Tongue (tissue), 2 donors: Measurements from ENCODE around the gene NFYA. TPM values are rescaled to one million over a fixed set of nuclear protein-coding genes. Genes with fewer than 3 reads are reported as not detected.

Experiments used
- DNase-seq: peaks from one replicate; pipeline ENCODE4 v3.0.0-alpha.2; 2015
- total RNA-seq: library from RNA; depleted of rRNA; stranded (reverse); fragments of >200 nt; gene quantifications from one replicate; pipeline ENCODE4 v1.2.3, GENCODE V29; 2014

NFYA gene
- total RNA-seq, 1 donor from 2014 or later: 27.8 TPM

GRCh38 chr6:41119508-41119907 is 46.7 kb downstream of the NFYA start:
- no peak for DNase-seq

- DNase-seq: no peak
These were observed 47.3 kb downstream of the NFYA start for GRCh38 chr6:41120058-41120457.

GRCh38 chr6:41122373-41122772 is 49.6 kb downstream of the NFYA start:
- no peak for DNase-seq

GRCh38 chr6:41122918-41123317 is 50.1 kb downstream of the NFYA start:
- DNase-seq: no peak

GRCh38 chr6:41125282-41125681 is 52.5 kb downstream of the NFYA start:
- DNase-seq: no peak

GRCh38 chr6:41132254-41132653 is 59.5 kb downstream of the NFYA start:
- DNase-seq: no peak

GRCh38 chr6:41135062-41135832 is 62.5 kb downstream of the NFYA start:
- no peak for DNase-seq

- DNase-seq: no peak
These were observed 64.1 kb downstream of the NFYA start for GRCh38 chr6:41136911-41137310.

- no peak for DNase-seq
These were observed 75.1 kb downstream of the NFYA start for GRCh38 chr6:41147917-41148316.

Other genes with a start within 250 kb of the NFYA start
- 3.0 TPM for gene UNC5CL, start 33.8 kb upstream of the NFYA start, total RNA-seq
- gene TSPO2, start 30.5 kb upstream of the NFYA start, total RNA-seq: 1.4 TPM
- gene APOBEC2, start 19.8 kb upstream of the NFYA start, total RNA-seq: 552 TPM
- gene OARD1, start 618 bp upstream of the NFYA start, total RNA-seq: 8.3 TPM
- gene TREML1, start 81.4 kb downstream of the NFYA start, total RNA-seq: not detected
- not detected for gene TREM2, start 90.1 kb downstream of the NFYA start, total RNA-seq
- gene TREML2, start 128.2 kb downstream of the NFYA start, total RNA-seq: 0.10 TPM
- gene TREML4, start 155.4 kb downstream of the NFYA start, total RNA-seq: not detected
- 1.7 TPM for gene TREM1, start 213.7 kb downstream of the NFYA start, total RNA-seq